DMS153 treated with DMSO at 0.1 percent for 48 hours (cell line): ENCODE measurements around the gene LHX5.

Source experiments
- DNase-seq: peaks from one replicate; lab custom pipeline; 2025; ENCODE audit not compliant: unreplicated experiment; lab: John Stamatoyannopoulos, UW

LHX5 gene

DNA sequence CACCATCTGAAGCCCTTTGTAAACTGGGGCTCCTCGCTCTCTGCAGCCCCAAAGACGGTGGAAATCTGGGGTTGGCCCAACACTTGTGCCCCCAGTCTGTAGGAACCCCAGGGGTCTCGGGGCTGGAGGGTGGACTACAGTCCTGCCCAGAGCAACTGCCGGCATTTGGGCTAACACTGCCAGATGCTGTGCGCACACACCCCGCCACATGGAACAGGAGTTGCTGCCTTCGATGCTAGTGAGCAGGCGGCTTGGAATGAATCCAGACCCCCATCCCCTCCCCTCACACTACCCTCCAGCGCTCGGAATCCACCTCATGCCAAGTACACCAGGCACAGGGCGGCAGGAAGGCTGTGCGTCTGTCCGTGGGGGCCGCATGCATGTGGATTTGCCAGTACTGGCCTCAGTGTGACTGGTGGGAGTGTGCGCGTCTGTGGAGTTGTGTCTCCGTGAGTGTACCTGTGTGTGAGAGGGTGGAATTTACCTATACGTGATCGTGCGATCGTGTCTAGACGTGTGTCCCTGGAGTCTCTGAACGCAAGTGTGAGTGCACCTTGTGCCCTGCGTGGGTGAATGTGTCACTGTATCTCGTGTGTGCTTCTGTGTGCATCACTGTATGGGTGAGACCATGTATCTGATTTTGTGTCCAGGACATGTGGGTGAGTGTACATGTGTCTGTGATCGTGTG is 5.1 kb downstream of the LHX5 start:
- no peak for DNase-seq

DNA sequence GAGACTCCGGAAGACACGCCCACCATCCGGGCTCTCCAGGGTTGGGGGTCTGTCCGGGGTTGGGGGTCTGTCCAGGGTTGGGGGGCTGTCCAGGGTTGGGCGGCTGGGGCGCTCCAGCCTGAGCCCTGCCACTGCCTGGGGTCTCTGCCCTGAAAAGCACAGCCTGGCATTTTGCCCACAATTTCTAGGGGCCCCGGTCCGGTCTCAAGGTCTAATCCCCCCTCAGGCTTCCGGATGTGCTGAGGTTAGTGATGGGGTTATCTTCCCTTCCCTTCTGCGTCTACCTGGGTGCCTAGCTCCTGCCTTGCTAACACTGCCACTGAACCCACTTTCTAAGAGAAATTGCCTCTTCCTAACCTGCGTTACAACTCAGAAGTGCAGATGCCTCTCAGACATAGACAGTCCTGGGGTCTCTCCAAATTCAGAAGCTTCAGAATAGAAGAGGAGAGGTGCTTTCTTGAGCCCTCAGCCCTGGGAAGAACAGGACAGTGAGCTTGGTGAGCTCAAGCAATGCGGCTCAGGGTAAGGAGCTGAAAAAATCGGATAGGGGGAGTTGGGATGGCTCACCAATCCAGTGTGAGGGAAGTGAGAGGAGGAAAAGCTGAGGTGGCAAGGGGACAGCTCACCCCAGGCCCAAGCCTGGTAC is 5.7 kb downstream of the LHX5 start:
- DNase-seq, result no peak

GRCh38 chr12:113464852-113465719 is 6.6 kb downstream of the LHX5 start:
- no peak for DNase-seq

- DNase-seq, result no peak
Observed at GRCh38 chr12:113464452-113464775, 7.3 kb downstream of the LHX5 start.

DNA sequence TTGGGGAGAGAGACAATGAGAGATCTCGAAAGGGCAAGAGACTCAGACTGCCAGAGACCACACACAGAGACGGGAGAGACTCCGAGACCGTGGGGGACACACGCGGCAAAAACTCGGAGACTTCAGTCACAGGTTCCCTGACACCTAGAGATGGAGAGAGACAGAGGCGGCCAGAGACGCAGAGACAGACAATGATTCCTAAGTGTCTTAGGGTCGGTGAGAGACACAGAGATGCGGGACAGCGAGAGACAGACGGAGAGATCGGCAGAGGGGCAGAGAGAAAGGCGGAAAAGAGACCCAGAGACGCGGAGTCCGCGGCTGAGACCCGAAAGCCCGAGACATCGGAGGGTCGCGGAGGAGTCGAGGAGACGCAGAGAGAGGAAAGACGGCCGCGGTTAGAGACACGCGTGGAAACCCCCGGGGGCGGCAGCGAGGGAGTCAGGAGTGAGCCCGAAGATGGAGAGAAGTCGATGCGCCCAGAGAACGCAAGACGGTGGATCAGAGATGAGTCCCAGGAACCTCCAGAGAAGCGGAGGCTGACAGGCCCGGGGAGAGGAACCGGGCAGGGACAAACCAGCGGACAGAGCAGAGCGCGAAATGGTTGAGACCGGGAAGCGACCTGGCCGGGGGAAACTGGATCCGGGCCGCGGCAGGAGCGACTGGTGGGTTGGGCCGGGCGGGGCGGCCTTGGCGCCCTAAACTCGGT is 7.8 kb downstream of the LHX5 start:
- no peak for DNase-seq

GRCh38 chr12:113462998-113463745 is 8.5 kb downstream of the LHX5 start:
- DNase-seq, result no peak

DNA sequence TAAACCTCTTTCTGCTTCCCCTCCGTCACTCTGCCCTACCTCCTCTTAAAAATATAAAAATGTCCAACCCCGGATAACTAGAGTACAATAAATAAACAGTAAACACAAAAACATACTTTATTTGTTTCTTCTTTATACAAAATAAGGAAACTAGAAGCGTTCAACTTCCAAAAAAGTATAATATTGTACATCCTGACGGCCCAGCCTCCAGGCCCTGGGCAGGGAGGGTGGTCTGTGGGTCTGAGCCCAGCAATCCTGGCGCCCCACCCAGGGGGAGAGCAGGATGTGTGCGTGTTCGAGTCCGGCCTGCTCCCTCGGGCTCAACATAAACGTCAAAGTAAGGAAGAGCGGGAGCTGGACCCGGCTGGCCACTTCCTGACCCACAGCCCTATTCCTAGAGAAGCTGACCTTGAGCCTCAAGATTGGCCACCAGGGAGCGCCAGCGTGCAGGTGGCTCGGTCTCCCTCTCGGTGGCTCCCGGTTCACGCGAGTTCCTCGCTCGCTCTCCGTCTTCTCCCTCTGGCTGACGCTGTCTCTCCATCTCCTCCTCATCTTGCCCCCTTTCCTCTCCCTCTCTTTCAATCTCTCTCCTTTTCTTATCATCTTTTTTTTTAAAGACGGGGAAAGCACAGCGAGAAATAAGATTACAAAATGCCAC is 9.4 kb downstream of the LHX5 start:
- no peak for DNase-seq

DNA sequence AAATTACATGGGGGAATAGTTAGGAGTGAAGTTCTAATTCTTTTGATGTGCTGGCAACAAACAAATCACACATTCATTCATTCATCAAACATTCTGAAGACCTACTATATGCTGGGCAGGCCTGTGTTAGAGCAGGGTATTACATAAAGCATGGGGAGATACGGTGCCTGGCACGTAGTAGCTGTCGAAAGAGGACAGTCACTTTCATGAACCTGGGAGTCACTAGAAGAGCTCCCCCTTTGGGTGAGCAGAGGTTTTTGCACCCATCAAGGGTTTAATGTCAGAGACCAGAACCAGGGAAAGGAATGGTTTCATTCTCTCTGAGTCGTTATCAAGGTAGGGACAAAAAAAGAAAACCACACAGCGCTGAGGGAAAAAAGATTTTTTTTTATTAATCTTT is 10.0 kb downstream of the LHX5 start:
- no peak for DNase-seq

DNA sequence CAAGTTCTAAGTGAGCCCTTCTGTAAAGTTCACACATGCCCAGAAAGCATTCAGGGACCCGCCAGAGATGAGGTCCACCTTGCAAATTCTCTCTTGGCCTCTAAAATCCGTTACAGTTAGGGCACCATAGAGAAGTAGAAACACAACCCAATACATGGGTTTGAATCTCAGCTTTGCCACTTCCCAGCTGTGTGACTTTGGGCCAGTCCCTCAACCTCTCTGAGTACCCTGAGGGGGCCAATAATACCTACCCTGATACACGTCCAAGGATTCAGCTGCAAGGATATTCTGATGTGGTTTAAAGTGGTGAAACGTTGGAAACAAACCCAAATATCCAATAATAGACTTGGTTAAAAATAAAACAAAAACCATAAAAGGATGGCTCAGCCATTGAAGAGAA is 11.7 kb downstream of the LHX5 start:
- DNase-seq, result no peak

- DNase-seq, result no peak
Observed at GRCh38 chr12:113457710-113458109, 14.0 kb downstream of the LHX5 start.

- DNase-seq, result no peak
Observed at GRCh38 chr12:113457185-113457584, 14.5 kb downstream of the LHX5 start.

DNA sequence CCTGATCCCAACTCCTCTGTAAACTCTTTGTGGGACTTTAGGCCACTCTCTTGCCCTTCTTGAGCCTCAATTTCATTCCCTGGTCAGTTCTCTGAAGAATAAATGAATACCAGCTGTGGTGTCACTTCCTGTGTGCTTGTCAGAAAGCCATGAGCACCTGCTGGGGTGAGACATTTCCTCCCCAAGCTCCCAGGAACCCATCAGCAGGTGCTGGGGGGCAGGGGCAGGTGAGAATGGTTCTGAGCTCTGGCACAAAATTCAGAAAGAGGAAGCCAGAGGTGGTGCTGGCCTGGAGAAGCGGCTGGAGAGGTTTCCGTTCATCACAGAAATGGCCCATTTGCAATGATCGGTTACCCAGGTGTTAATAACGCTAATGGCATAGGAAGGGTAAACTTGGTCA is 14.9 kb downstream of the LHX5 start:
- no peak for DNase-seq

GRCh38 chr12:113456199-113456598 is 15.5 kb downstream of the LHX5 start:
- no peak for DNase-seq

- DNase-seq, result no peak
Observed at GRCh38 chr12:113453330-113453729, 18.3 kb downstream of the LHX5 start.

GRCh38 chr12:113452458-113452857 is 19.2 kb downstream of the LHX5 start:
- no peak for DNase-seq

DNA sequence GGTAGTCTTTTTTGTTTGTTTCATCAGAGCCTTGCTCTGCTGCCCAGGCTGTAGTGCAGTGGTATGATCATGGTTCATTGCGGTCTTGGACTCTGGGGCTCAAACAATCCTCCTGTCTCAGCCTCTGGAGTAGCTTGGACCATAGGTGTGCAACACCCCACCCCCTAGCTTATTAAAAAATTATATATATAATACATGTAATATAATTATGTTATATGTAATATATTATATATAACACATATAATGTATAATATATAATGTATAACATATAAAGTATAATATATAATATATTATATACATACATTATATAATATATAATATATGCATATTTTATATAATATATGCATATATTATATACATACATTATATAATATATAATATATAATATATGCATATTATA is 21.8 kb downstream of the LHX5 start:
- DNase-seq, result no peak

DNA sequence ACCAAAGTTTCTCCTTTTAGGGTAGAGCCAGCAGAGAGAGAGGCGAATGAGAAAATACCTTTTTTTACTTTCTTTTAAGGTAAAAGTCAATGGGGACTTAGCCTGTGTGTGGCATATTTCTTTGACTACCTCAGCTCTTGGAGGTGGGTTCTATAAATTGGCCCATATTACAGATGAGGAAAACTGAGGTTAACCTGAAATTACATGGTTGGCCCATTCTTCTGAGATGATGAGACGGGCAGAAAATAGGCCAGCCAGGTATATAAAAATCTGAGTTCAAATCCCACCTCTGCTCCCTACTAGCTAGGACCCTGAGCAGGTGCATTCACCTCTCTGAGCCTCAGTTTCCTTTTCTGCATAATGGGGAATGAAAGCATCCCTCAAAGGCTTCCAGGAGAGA is 22.4 kb downstream of the LHX5 start:
- DNase-seq, result no peak

DNA sequence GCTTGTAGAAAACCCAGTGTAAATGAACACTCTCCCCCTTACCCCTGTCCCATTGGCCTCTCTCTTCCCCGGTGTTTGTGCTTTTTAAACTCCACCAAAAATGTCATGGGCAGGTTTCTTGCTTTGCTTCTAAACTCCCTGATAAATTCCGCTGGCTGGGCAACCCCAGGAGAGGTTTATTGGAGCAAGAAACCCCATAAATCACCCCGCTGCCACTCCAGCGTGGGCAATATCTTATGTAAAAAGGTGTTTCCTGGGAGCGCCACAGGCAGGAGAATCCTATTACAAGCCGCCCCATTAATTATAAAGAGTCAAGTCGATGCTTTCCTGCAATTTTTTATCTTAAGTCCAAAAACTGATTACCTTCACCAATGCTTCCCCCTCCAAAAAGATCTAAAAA is 22.8 kb downstream of the LHX5 start:
- no peak for DNase-seq

GRCh38 chr12:113445544-113446171 is 26.0 kb downstream of the LHX5 start:
- no peak for DNase-seq

DNA sequence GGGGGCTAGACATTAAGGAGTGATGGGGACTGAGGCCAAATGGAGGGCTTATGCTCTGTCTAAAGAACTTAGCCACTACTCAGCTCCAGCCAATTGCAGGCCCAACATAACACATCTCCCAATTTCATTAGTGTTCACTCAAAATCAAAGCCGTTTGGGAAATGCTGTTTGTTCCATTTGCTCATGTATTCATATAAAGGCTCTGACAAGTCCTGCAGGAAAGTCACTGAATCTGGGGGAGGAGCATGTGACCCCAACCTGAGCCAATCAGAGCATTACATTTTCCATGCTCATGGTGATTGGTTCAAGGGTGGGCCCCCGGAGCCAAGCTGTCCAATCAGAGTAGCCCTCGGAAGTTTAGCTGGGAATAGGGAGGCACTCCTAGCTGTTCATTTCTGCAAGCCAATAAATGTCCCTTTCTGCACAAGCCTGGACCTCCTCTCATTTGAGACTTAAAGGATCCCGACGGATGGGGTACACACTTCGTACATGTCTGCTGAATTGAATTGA is 28.6 kb downstream of the LHX5 start:
- DNase-seq, result no peak
